Tibial nerve (tissue), 4 donors: ENCODE data around the gene PDXDC1. TPM values are rescaled to one million over a fixed set of nuclear protein-coding genes. Genes with fewer than 3 reads are reported as not detected.
"Not testable (repeated sequence)": the region's sequence is repeated elsewhere in the genome, so short reads cannot be mapped to it uniquely, and the experiment has no call there.

Experiments
- DNase-seq, 2 donors: peaks; one replicate each; pipeline ENCODE4 v3.0.0-alpha.2; 2019; ENCODE audit warnings: low spot score in 2 of 2
- H3K27ac ChIP-seq, 4 donors: fragments of 200-600 bp; sonication (generic) in 3 of 4; one replicate each; pipeline ENCODE4 v1.5.1; 2017 to 2019; ENCODE audit warnings: mild to moderate bottlenecking in 1 of 4
- H3K27me3 ChIP-seq, 2 donors: fragments of 200-600 bp; sonication (generic) in 1 of 2; one replicate each; pipeline versions ENCODE4 v1.5.1 to v1.6.0; 2017 to 2019
- H3K36me3 ChIP-seq, 3 donors: fragments of 200-600 bp; sonication (generic); one replicate each; pipeline ENCODE4 v1.5.1; 2018 to 2019
- H3K4me1 ChIP-seq, 4 donors: fragments of 200-600 bp; sonication (generic) in 3 of 4; one replicate each; pipeline ENCODE4 v1.5.1; 2017 to 2019
- H3K4me3 ChIP-seq, 4 donors: fragments of 200-600 bp; sonication (generic) in 3 of 4; one replicate each; pipeline ENCODE4 v1.5.1; 2017 to 2019; ENCODE audit warnings: mild to moderate bottlenecking in 1 of 4, moderate library complexity in 1 of 4
- H3K9me3 ChIP-seq, 4 donors: fragments of 200-600 bp; sonication (generic) in 3 of 4; one replicate each; pipeline ENCODE4 v1.5.1; 2017 to 2019
- CTCF ChIP-seq, 5 experiments: fragments of 200-600 bp in 3 of 5; fragments of 450-650 bp in 2 of 5; sonication (generic) in 3 of 5; IDR thresholded peaks; one replicate each; pipeline ENCODE4 v1.5.1; 2016 to 2019; ENCODE audit warnings: antibody characterized with exemption in 5 of 5, mild to moderate bottlenecking in 3 of 5, moderate library complexity in 2 of 5
- EP300 ChIP-seq, 2 donors: sonication (generic); formaldehyde crosslinking; IDR thresholded peaks; one replicate each; pipeline ENCODE4 v1.6.1; 2017; ENCODE audit warnings: antibody characterized with exemption in 2 of 2, mild to moderate bottlenecking in 1 of 2
- POLR2A ChIP-seq, 2 donors: fragments of 450-650 bp; IDR thresholded peaks; one replicate each; pipeline ENCODE4 v1.6.1; 2017; ENCODE audit warnings: antibody characterized with exemption in 2 of 2, mild to moderate bottlenecking in 2 of 2, moderate library complexity in 2 of 2
- WGBS, 2 donors: methylation state at CpG; one replicate each; pipeline ENCODE4 v1.1.5; 2018; 5-methylcytosine and 5-hydroxymethylcytosine counted together
- total RNA-seq, 4 donors: library from RNA; depleted of rRNA; stranded (reverse); fragments of >200 nt; gene quantifications; one replicate each; pipeline ENCODE4 v1.1.0, GENCODE V29; 2016

The PDXDC1 gene
- total RNA-seq, 4 donors from 2014 or later = 40.6 to 55.1 (median 52.6) TPM

DNA sequence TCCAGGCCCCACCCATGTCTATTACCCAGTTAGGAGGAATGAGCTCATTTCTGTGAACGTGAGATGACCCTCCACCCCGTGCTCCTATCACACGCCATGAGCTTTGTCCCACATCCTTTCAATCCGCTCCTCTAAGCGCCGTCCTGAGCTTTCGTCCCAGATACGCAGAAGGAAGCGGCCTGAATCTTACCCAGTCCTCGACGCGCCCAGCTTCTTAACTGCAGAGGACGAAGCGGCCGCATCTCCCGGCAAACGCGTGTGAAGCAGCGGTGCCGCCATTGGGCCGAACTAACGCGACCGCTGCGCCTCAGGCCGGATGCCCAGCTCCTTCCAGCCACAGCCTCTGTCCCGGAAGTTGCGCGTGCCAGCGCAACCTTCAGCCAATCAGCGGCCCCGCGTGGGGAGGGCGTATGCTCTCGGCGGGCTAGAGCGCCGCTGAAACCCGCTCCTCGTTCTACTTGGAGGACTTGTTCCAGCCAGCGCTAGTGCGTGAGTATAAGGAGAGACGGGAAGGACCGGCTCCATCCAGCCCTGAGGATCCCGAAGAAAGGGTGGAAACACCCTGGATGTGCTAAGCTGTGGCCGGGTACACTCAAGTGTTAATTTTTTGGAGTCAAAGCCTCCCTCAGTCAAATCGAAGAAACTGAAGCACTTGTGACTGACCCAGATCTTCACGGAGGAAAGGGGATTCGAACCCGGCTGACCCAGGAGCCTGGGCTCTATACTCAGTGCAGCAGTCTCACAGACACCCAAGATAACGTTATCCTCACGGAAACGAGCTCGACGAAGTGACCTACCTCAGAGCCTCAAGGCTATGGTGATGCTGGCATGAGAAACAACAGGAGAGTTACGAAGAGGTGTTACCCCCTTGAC lies 119.4 kb downstream of the PDXDC1 start, which contains the start of gene RRN3:
Gene RRN3, minus strand, starts transcription at position 318 of the 873 bp plus-strand sequence. Its CDS starts 39 bp downstream, at position 279.
- Histone ChIP-seq H3K36me3 (peaks cover 0 to 25% (median 0%) of the 10 kb centered on the region in 3 donors), H3K4me1 (peaks cover 0 to 22% (median 9%) of the 10 kb centered on the region in 4 donors), H3K4me3 (peak within 1 kb of the TSS; percentile 29 to 72 (median 66)), H3K27ac (peak within 1 kb of the TSS; percentile 62 to 90 (median 88))
- H3K9me3 ChIP-seq, H3K27me3 ChIP-seq: not testable (repeated sequence)
- WGBS, 2 donors = 3 to 4% methylated on average over 45 to 52 of the region's 56 CpGs
- peak; percentile 80 to 87 for DNase-seq
- TF ChIP-seq CTCF (IDR thresholded peaks at IDR 0.05) (peak in 1 of 5 experiments; percentile 17), EP300 (IDR thresholded peaks at IDR 0.05) (peak in 1 of 2 donors; percentile 90), POLR2A (IDR thresholded peaks at IDR 0.05) (peak; percentile 63 to 76)

- not testable (repeated sequence) for H3K27me3 ChIP-seq, H3K36me3 ChIP-seq, H3K27ac ChIP-seq, DNase-seq, H3K9me3 ChIP-seq, H3K4me3 ChIP-seq
- WGBS, 2 donors = 87 to 97% methylated on average over 8 to 9 of the region's 9 CpGs
- H3K4me1 ChIP-seq = peaks cover 0 to 21% (median 9%) of the 10 kb centered on the region in 4 donors
Measured at GRCh38 chr16:15096583-15096972, 121.8 kb downstream of the PDXDC1 start.

DNA sequence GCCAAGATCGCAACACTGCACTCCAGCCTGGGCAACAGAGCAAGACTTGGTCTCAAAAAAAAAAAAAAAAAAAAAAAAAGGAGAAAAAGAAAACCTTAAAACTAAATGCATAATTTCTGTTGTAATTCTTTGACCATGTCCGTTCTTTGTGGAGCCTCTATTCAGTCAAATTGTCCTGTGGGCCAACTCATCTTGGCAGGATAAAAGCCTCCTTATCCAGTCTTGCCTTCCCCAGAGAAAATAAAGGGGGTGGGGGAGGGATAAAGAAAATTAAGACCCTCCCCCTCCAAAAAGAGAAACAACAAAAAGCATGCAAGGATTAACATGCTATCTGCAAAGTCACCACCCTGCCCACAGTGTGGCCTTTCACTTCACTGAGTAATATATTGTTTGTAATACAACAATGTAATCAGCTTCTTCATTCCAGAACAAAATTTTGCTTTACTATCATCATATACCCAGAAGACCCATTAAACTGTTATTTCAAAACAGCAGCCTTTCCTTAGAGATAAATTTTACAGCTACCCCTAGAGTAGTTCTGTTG lies 124.6 kb downstream of the PDXDC1 start:
- DNase-seq, H3K27me3 ChIP-seq, H3K4me3 ChIP-seq, H3K4me1 ChIP-seq, H3K9me3 ChIP-seq, H3K36me3 ChIP-seq: not testable (repeated sequence)
- 41 to 45% methylated on average over 2 of the region's 2 CpGs for WGBS, 2 donors
- peak overlapping the region in 1 of 4 donors; percentile 42 for H3K27ac ChIP-seq

GRCh38 chr16:15100372-15100987 lies 125.7 kb downstream of the PDXDC1 start:
- H3K4me1 ChIP-seq, DNase-seq, H3K9me3 ChIP-seq, H3K4me3 ChIP-seq, H3K27me3 ChIP-seq, H3K27ac ChIP-seq, H3K36me3 ChIP-seq: not testable (repeated sequence)
- 83 to 85% methylated on average over 5 of the region's 5 CpGs for WGBS, 2 donors

DNA sequence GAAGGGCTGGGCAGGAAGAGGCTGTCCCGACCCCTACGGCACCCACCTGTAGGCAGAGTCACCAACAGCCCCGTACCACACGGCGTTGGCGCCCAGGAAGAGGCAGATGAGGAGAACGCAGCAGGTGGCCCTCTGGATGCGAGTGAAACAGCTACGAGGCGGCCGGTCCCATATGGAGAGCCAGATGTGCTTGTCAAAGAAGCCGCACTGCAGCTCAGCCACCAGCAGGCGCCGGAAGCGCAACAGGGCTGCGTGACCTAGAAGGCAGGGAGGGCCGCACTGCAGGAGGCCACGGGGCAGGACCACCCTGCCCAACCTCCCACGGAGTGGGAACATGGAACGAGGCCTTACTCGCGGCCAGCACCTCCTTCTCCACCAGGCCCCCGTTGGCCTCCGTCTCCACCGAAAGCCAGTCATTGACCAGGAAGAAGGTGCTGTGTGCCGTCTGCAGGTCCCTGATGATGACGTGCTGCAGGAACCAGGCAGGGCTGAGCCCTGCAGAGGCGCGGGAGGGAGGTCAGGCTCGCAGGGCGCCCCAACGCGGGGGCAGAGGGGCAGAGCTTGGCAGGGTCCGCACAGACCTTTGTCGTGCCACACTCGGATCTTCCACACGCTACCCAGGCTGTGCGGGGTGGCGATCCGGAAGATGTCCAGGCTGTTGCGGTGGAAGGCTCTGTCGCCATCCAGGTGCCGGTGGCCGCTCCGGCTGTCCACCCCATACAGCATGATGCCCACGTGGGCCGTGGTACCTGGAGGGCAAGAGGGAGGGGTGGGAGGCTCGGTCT lies 153.0 kb downstream of the PDXDC1 start:
- DNase-seq, H3K4me1 ChIP-seq: not testable (repeated sequence)
- 92 to 98% methylated on average over 8 to 20 of the region's 48 CpGs for WGBS, 2 donors

GRCh38 chr16:15130256-15130932 lies 155.6 kb downstream of the PDXDC1 start:
- not testable (repeated sequence) for H3K4me3 ChIP-seq, DNase-seq, H3K27ac ChIP-seq, H3K4me1 ChIP-seq, H3K9me3 ChIP-seq, H3K27me3 ChIP-seq
- 93 to 98% methylated on average over 12 to 13 of the region's 37 CpGs for WGBS, 2 donors
- peaks cover 0 to 56% (median 0%) of the 10 kb centered on the region in 3 donors for H3K36me3 ChIP-seq

More for the DNA sequence above, 153.0 kb downstream of the PDXDC1 start:
- H3K36me3 ChIP-seq = peaks cover 0 to 49% (median 0%) of the 10 kb centered on the region in 3 donors
- not testable (repeated sequence) for H3K27me3 ChIP-seq, H3K27ac ChIP-seq, H3K4me3 ChIP-seq, H3K9me3 ChIP-seq

GRCh38 chr16:15130943-15131700 lies 156.3 kb downstream of the PDXDC1 start:
- WGBS, 2 donors = 92 to 96% methylated on average over 14 to 34 of the region's 51 CpGs
- DNase-seq, H3K27ac ChIP-seq, H3K27me3 ChIP-seq, H3K4me3 ChIP-seq, H3K4me1 ChIP-seq, H3K9me3 ChIP-seq: not testable (repeated sequence)
- H3K36me3 ChIP-seq = peaks cover 0 to 55% (median 0%) of the 10 kb centered on the region in 3 donors

DNA sequence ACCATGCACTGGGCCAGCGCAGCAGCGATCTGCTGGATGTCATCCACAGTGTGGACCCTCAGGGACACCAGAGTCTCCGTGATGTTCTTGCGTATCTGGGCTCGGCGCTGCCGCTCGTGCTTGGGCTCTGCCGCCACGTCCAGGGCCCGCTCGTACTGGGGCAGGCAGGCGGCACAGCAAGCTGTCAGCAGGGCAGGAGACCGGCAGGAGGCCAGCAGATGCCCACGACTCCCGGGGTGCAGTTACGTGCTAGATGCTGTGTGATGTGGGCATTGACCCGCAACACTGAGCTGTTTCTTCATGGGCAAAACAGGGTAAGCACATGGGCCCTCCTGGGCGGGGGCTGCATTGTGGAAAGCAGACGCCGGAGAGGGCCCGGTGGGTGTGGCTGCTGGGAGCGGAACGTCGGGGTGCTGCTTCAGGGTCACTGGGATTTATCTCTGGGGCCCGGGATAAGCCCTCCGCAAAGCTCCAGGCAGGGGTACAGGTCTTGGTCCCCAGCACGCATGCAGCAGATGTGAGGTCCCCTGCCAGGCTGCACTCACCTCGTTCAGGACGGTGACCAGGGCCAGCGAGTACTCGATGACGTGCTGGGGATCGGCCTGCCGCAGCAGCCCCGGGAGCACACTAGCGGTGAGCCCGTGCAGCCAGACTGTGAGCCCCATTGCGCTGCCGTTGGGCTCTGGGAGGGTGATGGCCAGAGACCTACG lies 158.0 kb downstream of the PDXDC1 start:
- H3K27ac ChIP-seq, H3K4me3 ChIP-seq, DNase-seq, H3K4me1 ChIP-seq, H3K9me3 ChIP-seq, H3K27me3 ChIP-seq: not testable (repeated sequence)
- 97% methylated on average over 6 of the region's 41 CpGs; no CpG with 5 or more reads in 1 of the 2 donors for WGBS, 2 donors
- peaks cover 0 to 43% (median 0%) of the 10 kb centered on the region in 3 donors for H3K36me3 ChIP-seq

DNA sequence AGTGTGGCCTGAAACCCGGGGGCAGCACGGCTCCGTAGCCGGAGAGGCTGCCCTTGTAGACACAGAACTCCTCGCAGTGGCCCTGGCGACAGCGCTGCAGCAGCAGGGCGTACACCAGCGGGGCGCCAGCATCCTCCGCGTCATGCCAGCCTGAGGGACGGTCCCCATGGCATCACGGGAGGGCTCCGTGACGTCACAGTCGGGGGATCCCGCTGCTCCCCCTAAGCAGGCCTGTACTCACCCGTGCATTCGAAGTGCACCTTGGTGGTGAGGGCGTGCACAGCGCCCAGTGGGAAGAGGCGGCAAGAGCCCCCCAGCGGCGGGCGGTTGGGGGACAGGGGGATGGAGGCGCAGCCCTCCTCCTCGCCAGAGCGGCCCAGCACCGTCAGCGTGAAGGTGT lies 158.7 kb downstream of the PDXDC1 start:
- not testable (repeated sequence) for H3K27me3 ChIP-seq, H3K4me1 ChIP-seq, DNase-seq, H3K27ac ChIP-seq, H3K4me3 ChIP-seq, H3K9me3 ChIP-seq
- peaks cover 0 to 36% (median 0%) of the 10 kb centered on the region in 3 donors for H3K36me3 ChIP-seq
- WGBS, 2 donors = 94% methylated on average over 7 of the region's 31 CpGs; no CpG with 5 or more reads in 1 of the 2 donors
